Testis (tissue), 2 donors: ENCODE results near the gene RBM33.

Source experiments
- POLR2A ChIP-seq: fragments of 450-650 bp; IDR thresholded peaks from one replicate; pipeline ENCODE4 v1.6.1; 2017; ENCODE audit warnings: antibody characterized with exemption, mild to moderate bottlenecking, moderate library complexity
- TF ChIP-seq, protein P1 (sequence below), 3 experiments: fragments of 450-650 bp in 2 of 3; fragments of 200-600 bp in 1 of 3; sonication (generic) in 1 of 3; IDR thresholded peaks; one replicate each; pipeline ENCODE4 v1.5.1; 2016 to 2019; ENCODE audit warnings: antibody characterized with exemption in 3 of 3, mild to moderate bottlenecking in 2 of 3, moderate library complexity in 1 of 3

DNA sequence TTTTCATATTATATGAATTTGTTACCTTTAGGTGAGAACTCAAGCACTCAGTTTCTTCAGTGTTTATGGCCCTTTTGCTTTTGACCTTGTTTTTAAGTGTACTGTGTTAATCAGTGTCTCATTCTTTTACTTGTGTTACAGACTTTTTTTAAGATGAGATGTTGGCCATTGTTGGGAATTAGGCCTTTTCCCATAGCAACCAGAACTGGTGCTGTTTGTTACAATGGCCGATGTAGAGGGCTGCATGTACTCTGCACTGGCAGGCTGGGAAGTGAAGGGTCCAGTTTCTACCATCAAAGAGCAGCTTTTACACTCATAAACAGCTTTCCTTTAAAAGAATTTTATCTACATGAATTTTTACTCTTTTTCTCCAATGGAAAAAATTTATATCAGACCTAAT lies 102.7 kb downstream of the RBM33 start:
- TF ChIP-seq, protein P1, sequence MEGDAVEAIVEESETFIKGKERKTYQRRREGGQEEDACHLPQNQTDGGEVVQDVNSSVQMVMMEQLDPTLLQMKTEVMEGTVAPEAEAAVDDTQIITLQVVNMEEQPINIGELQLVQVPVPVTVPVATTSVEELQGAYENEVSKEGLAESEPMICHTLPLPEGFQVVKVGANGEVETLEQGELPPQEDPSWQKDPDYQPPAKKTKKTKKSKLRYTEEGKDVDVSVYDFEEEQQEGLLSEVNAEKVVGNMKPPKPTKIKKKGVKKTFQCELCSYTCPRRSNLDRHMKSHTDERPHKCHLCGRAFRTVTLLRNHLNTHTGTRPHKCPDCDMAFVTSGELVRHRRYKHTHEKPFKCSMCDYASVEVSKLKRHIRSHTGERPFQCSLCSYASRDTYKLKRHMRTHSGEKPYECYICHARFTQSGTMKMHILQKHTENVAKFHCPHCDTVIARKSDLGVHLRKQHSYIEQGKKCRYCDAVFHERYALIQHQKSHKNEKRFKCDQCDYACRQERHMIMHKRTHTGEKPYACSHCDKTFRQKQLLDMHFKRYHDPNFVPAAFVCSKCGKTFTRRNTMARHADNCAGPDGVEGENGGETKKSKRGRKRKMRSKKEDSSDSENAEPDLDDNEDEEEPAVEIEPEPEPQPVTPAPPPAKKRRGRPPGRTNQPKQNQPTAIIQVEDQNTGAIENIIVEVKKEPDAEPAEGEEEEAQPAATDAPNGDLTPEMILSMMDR (IDR thresholded peaks at IDR 0.05) = no peak
- no peak for TF ChIP-seq POLR2A
